Measurements from ENCODE around the gene ZCWPW1. TPM values are rescaled to one million over a fixed set of nuclear protein-coding genes. Genes with fewer than 3 reads are reported as not detected.

ZCWPW1 gene
- total and polyA plus RNA-seq, 3 donors from 2014 or later: 83.5 to 145 (median 96.5) TPM

GRCh38 chr7:100370746-100371145 lies 57.8 kb downstream of the ZCWPW1 start:
- DNase-seq: no peak
- WGBS, 2 donors: 84 to 86% methylated on average over 6 of the region's 6 CpGs
- peak overlapping the region in 1 of 2 donors; percentile 36 for H3K27ac ChIP-seq
- intact Hi-C loops (cut with DNase I; ENCODE audit: low total_unique reads): no loop called here
- H3K36me3 ChIP-seq (ENCODE audit: low read depth, missing control alignments): no peaks in the 10 kb centered on the region
- peaks cover 21% of the 10 kb centered on the region for H3K4me1 ChIP-seq
- no peaks in the 10 kb centered on the region for H3K9me3 ChIP-seq
- TF ChIP-seq CTCF (IDR thresholded peaks at IDR 0.05) (no peak), POLR2A (IDR thresholded peaks at IDR 0.05) (no peak)
- no peaks in the 10 kb centered on the region for H3K27me3 ChIP-seq
- H3K4me3 ChIP-seq: no peak overlapping the region

GRCh38 chr7:100370303-100370702 lies 58.2 kb downstream of the ZCWPW1 start:
- Histone ChIP-seq H3K36me3 (ENCODE audit: low read depth, missing control alignments) (no peaks in the 10 kb centered on the region), H3K27ac (peak overlapping the region in 1 of 2 donors; percentile 36), H3K4me1 (peaks cover 21% of the 10 kb centered on the region), H3K9me3 (no peaks in the 10 kb centered on the region), H3K27me3 (no peaks in the 10 kb centered on the region), H3K4me3 (no peak overlapping the region)
- intact Hi-C loops (cut with DNase I; ENCODE audit: low total_unique reads): no loop called here
- no peak for DNase-seq
- WGBS, 2 donors: 42 to 64% methylated on average over 4 of the region's 4 CpGs
- TF ChIP-seq POLR2A (IDR thresholded peaks at IDR 0.05) (no peak), CTCF (IDR thresholded peaks at IDR 0.05) (no peak)

- Histone ChIP-seq H3K36me3 (ENCODE audit: low read depth, missing control alignments) (no peaks in the 10 kb centered on the region), H3K4me3 (no peak overlapping the region)
Observed at GRCh38 chr7:100369105-100369504, 59.4 kb downstream of the ZCWPW1 start.

GRCh38 chr7:100367676-100368613 lies 60.6 kb downstream of the ZCWPW1 start:
- WGBS, 2 donors: 84 to 90% methylated on average over 12 of the region's 12 CpGs
- Histone ChIP-seq H3K4me3 (no peak overlapping the region), H3K9me3 (no peaks in the 10 kb centered on the region), H3K27ac (peak overlapping the region in 1 of 2 donors; percentile 44), H3K4me1 (peaks cover 12% of the 10 kb centered on the region), H3K27me3 (no peaks in the 10 kb centered on the region), H3K36me3 (ENCODE audit: low read depth, missing control alignments) (no peaks in the 10 kb centered on the region)
- TF ChIP-seq CTCF (IDR thresholded peaks at IDR 0.05) (no peak), POLR2A (IDR thresholded peaks at IDR 0.05) (no peak)
- DNase-seq: no peak
- intact Hi-C loops (cut with DNase I; ENCODE audit: low total_unique reads): no loop called here

More at GRCh38 chr7:100369105-100369504, 59.4 kb downstream of the ZCWPW1 start:
- WGBS, 2 donors: 76 to 79% methylated on average over 6 of the region's 6 CpGs
- Histone ChIP-seq H3K27ac (peak overlapping the region; percentile 31 to 44), H3K4me1 (peaks cover 21% of the 10 kb centered on the region), H3K9me3 (no peaks in the 10 kb centered on the region), H3K27me3 (no peaks in the 10 kb centered on the region)
- peak; percentile 49 for DNase-seq
- TF ChIP-seq POLR2A (IDR thresholded peaks at IDR 0.05) (no peak), CTCF (IDR thresholded peaks at IDR 0.05) (no peak)
- intact Hi-C loops (cut with DNase I; ENCODE audit: low total_unique reads): no loop called here

Measured in testis (tissue), 3 donors.